Posterior cingulate gyrus (tissue), 11 donors: ENCODE measurements around the gene CYP26A1.
A peak's percentile ranks its signal among the peaks of the same experiment; 100 is the strongest.
"Not testable (repeated sequence)": the region's sequence is repeated elsewhere in the genome, so short reads cannot be mapped to it uniquely, and the experiment has no call there.

Experiments used
- DNase-seq, 10 donors: peaks; one replicate each; pipeline versions ENCODE4 v3.0.0 to v3.0.0-alpha.2; 2020 to 2021; ENCODE audit warnings: mixed read lengths in 3 of 10
- intact Hi-C: fragments of 100-400 bp; cut with DNase I; formaldehyde crosslinking; loops from one replicate; pipeline ENCODE4 v1.15.1; 2023

The CYP26A1 gene

GRCh38 chr10:93076871-93077270 lies 3.2 kb downstream of the CYP26A1 start:
- intact Hi-C loops = no loop called here
- no peak for DNase-seq

GRCh38 chr10:93077860-93078337 lies 4.2 kb downstream of the CYP26A1 start:
- DNase-seq = no peak
- intact Hi-C loops = no loop called here

- intact Hi-C loops = loop anchor here (1.0 to 5.0 kb wide), 2 partner anchors 209 to 272 kb away; no protein-coding TSS in a partner anchor
- DNase-seq = peak in 1 of 10 donors; percentile 50
These were observed 6.1 kb downstream of the CYP26A1 start for GRCh38 chr10:93079663-93080349.

- intact Hi-C loops = loop anchor here (1.0 to 5.0 kb wide), 2 partner anchors 209 to 272 kb away; no protein-coding TSS in a partner anchor
- DNase-seq = peak in 8 of 10 donors; percentile 56 to 94 (median 69)
These were observed 6.8 kb downstream of the CYP26A1 start for GRCh38 chr10:93080350-93081046.

DNA sequence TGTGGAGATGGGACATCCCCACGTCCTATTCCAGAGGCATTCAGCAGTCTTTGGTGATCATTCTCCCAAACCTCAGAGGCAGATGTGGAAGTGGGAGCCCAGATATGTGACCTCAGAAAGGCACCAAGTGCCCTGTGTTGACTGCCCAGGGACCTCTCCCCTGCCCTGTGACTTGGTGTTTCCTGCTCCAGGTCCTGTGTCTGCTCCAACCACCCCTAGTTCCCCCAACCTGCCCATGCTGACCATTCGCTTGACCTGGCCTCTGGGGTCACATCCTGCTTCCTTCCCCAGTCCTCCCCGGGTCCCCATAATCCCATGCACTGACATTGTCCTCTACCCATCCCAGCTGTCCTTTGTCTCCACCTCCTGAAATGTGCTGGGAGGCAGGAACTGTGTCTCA lies 7.6 kb downstream of the CYP26A1 start:
- intact Hi-C loops = loop anchor here (5.0 kb wide), 1 partner anchor 271 kb away; no protein-coding TSS in a partner anchor
- no peak for DNase-seq

- DNase-seq = no peak
- intact Hi-C loops = loop anchor here (5.0 kb wide), 1 partner anchor 270 kb away; no protein-coding TSS in a partner anchor
These were observed 8.1 kb downstream of the CYP26A1 start for GRCh38 chr10:93081834-93082233.

- intact Hi-C loops = loop anchor here (5.0 kb wide), 1 partner anchor 268 kb away; no protein-coding TSS in a partner anchor
- DNase-seq = no peak
These were observed 10.2 kb downstream of the CYP26A1 start for GRCh38 chr10:93083743-93084539.

DNA sequence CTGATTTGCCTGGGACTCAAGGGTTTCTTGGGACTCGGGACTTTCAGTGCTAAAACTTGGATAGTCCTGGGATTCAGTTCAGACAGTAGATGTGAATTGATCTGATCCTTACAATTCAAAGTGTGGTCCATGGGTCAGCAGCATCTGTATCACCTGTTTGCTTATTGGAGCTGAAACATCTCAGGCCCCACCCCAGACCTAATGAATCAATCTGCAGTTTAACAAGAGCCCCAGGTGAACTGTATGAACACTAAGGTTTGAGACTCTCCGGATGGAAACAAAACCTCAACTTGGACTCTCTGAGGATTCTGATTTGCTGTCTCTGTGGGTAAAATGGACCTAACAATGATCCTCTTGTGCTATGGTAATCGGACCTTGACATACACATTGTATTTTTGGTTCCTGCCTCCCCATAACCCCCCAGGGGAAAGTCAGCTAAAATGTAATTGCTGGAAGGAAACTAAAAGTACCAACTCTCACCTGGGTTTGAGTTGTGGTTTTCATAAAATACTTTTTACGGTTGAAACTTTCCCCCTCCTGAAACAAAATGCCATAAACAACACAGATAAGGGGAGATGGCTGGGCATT lies 11.7 kb downstream of the CYP26A1 start:
- DNase-seq = no peak
- intact Hi-C loops = no loop called here

GRCh38 chr10:93086289-93086688 lies 12.6 kb downstream of the CYP26A1 start:
- intact Hi-C loops = no loop called here
- DNase-seq = no peak

GRCh38 chr10:93087846-93088245 lies 14.2 kb downstream of the CYP26A1 start:
- no peak for DNase-seq
- intact Hi-C loops = no loop called here

GRCh38 chr10:93088466-93088865 lies 14.8 kb downstream of the CYP26A1 start:
- DNase-seq = no peak
- intact Hi-C loops = no loop called here

DNA sequence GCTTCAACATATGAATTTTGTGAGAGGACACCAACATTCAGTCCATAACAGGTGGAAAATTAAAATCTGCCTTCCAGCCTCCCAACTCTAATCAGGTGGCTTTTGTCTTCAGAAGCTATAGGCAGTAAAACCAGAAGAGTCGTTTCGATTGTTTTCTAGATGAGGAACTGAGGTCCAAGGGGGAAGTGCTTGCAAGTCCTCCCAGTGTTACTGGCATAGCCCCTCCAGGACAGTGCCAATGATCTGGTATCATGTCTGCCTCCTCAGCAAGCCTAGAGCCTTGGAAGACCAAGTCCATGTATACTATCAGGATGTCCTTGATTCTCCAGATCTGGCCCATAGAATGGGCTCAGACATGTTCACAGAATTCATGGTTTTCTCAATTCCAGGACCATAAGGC lies 16.9 kb downstream of the CYP26A1 start:
- intact Hi-C loops = no loop called here
- DNase-seq = no peak

DNA sequence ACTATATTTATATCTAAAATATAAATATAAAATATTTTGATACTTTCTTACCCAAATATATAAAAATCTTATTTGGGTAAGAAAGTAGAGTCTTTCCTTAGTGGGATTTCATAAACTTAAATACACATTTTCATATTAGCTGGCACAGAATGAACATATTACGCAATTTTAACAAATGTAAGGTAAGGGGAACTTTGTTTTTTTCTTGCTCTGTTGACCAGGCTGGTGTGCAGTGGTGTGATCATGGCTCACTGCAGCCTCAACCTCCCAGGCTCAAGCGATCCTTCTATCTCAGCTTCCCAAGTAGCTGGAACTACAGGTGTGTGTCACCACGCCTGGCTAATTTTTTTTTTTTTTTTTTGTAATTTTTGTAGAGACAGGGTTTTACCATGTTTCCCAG lies 18.3 kb downstream of the CYP26A1 start:
- intact Hi-C loops = no loop called here
- DNase-seq = no peak

DNA sequence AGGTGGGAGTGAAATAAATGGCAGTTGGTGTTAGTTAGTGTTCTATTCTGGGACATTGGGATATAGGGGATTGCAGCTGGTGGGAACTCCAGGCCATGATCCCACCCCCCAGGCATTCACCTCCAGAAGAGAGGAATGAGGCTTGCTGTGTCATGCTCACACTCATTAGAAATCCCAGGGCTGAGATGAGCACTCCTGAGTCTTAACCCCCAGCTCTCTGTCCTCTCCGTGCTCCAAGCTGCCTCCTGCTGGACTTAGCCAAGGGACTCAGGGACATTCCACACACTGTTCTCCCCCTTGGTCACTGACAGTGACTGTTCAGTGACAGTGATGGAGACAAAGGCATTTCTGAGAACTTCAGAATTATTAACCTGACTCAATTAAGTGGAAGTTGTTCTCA lies 21.5 kb downstream of the CYP26A1 start:
- DNase-seq = no peak
- intact Hi-C loops = no loop called here

GRCh38 chr10:93096901-93097300 lies 23.2 kb downstream of the CYP26A1 start:
- DNase-seq = no peak
- intact Hi-C loops = no loop called here

- intact Hi-C loops = no loop called here
- no peak for DNase-seq
These were observed 23.7 kb downstream of the CYP26A1 start for GRCh38 chr10:93097386-93097785.

DNA sequence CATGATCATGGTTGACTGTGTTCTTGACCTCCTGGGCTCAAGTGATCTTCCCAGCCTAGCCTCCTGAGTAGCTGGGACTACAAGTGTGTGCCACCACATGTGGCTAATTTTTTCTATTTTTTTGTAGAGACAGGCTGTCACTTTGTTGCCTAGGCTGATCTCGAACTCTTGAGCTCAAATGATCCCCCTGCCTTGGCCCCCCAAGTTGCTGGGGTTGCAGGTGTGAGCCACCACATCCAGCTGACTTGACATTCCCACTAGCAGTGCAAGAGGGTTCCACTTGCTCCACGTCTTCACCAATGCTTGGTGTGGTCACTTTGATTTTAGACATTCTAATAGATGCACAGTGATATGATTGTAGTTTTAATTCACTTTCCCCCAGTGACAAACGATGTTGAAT lies 25.1 kb downstream of the CYP26A1 start:
- intact Hi-C loops = no loop called here
- no peak for DNase-seq

DNA sequence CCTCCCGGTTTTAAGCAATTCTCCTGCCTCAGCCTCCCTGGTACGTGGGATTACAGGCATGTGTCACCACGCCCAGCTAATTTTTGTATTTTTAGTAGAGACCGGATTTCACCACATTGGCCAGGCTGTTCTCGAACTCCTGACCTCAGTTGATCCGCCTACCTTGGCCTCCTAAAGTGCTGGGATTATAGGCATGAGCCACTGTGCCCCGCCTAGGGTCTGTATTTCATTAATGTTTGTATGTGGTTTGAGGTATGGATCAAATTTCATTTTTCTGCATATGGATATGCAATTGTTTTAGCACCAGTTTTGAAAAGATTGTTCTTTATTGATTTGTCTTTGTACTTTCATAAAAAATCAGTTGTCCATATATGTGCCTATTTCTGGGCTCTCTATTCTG lies 26.0 kb downstream of the CYP26A1 start:
- intact Hi-C loops = no loop called here
- no peak for DNase-seq

GRCh38 chr10:93101148-93101547 lies 27.5 kb downstream of the CYP26A1 start:
- intact Hi-C loops, DNase-seq: not testable (repeated sequence)

GRCh38 chr10:93103953-93104352 lies 30.3 kb downstream of the CYP26A1 start:
- no peak for DNase-seq
- intact Hi-C loops = no loop called here
